ENCODE measurements around the gene HSF4. TPM values are rescaled to one million over a fixed set of nuclear protein-coding genes. Genes with fewer than 3 reads are reported as not detected.

The HSF4 gene
- total and polyA plus RNA-seq, 2 of the 4 experiments (the other 2 are of a cell fraction) = 0.54 to 7.5 TPM

- 0 out of 2 replicates have a peak overlapping the region, but pooled peaks have one; percentile 11 for H2BK20ac ChIP-seq (ENCODE audit: low read depth, low read length)
- H3K9me1 ChIP-seq (ENCODE audit: insufficient read depth, low read length) = peaks cover 13% of the 10 kb centered on the region
- H3K56ac ChIP-seq (ENCODE audit: extremely low read depth, insufficient read depth, low read length) = no peak overlapping the region; the same call in 1 of the 2 replicates
- dilution Hi-C loops (cut with HindIII; ENCODE audit: low sequenced_read_pairs, unreplicated experiment) (no loop called here), in situ Hi-C loops (cut with MboI; ENCODE audit: low sequenced_read_pairs) (no loop called here), intact Hi-C loops (cut with micrococcal nuclease) (loop anchor here (10.0 kb wide), 1 partner anchor 167 kb away; no protein-coding TSS in a partner anchor)
- peak; percentile 23 for DNase-seq
- no peak overlapping the region for H2AFZ ChIP-seq (replicated peaks; ENCODE audit: low read length, poor library complexity)
- peak overlapping the region; percentile 48; the same call in 1 of the 3 replicates for H2BK15ac ChIP-seq (ENCODE audit: low read depth, low read length)
- H3K14ac ChIP-seq (replicated peaks; ENCODE audit: low read depth, low read length) = 0 out of 2 replicates have a peak overlapping the region, but pooled peaks have one; percentile 1
- H3K23ac ChIP-seq (ENCODE audit: low read depth, low read length) = peak overlapping the region; percentile 44; the same call in 1 of the 2 replicates
- no peaks in the 10 kb centered on the region; the same call in 1 of the 2 replicates for H3K36me3 ChIP-seq (ENCODE audit: control insufficient read depth, insufficient read depth, low read length)
- H3K4me2 ChIP-seq (ENCODE audit: low read depth, low read length) = peak overlapping the region; percentile 63
- no peak overlapping the region for H3K18ac ChIP-seq (ENCODE audit: low read depth, low read length)
- H4K8ac ChIP-seq (ENCODE audit: low read depth in 2 of 2, low read length in 2 of 2) = no peak overlapping the region
- H3K4me1 ChIP-seq (ENCODE audit: control insufficient read depth, insufficient read depth, low read length) = peaks cover 15% of the 10 kb centered on the region
- no peak overlapping the region for H3K4me3 ChIP-seq (ENCODE audit: insufficient read depth, low read depth, low read length)
- H2BK120ac ChIP-seq (ENCODE audit: low read depth, low read length) = no peak overlapping the region
- H4K20me1 ChIP-seq (ENCODE audit: insufficient read depth, low read length) = peaks cover 31% of the 10 kb centered on the region
- H3K79me1 ChIP-seq (ENCODE audit: low read depth in 1 of 2, low read length in 2 of 2) = peaks cover 23 to 42% of the 10 kb centered on the region in 2 experiments
- H3K9me3 ChIP-seq (ENCODE audit: control insufficient read depth, insufficient read depth, low read length) = no peaks in the 10 kb centered on the region
- H2AK5ac ChIP-seq (ENCODE audit: low read depth, low read length) = peak overlapping the region; percentile 25
- no peak for ATAC-seq (ENCODE audit: low read depth)
- no peak overlapping the region for H3K9ac ChIP-seq (ENCODE audit: low read depth, low read length)
- no peaks in the 10 kb centered on the region for H3K27me3 ChIP-seq (ENCODE audit: control insufficient read depth, insufficient read depth, low read length)
- no peak overlapping the region for H4K5ac ChIP-seq (ENCODE audit: low read depth, low read length)
- no peak overlapping the region for H2AK9ac ChIP-seq (replicated peaks; ENCODE audit: low read depth, low read length, poor library complexity)
- ChIA-PET POLR2A (ENCODE audit: unreplicated experiment) (no interaction called here), CTCF (interaction anchor here (0.5 kb wide), 1 partner anchor 670 kb away, joined by 3 read pairs; no protein-coding TSS in a partner anchor)
- peak overlapping the region; percentile 30 for H2BK5ac ChIP-seq (ENCODE audit: low read depth, low read length, poor library complexity, severe bottlenecking)
- BruUV-seq (replicated peaks) = no TSS peak
- H4K91ac ChIP-seq (ENCODE audit: insufficient read depth, low read depth, low read length) = no peak overlapping the region
- H3K4ac ChIP-seq (ENCODE audit: low read depth, low read length) = peak overlapping the region; percentile 8; the same call in 1 of the 2 replicates
- 88% methylated on average over 1 of the region's 2 CpGs; no CpG with 5 or more reads in 1 of the 2 experiments for WGBS, 2 experiments (ENCODE audit: extremely low coverage in 2 of 2, insufficient read length in 1 of 2)
- TF ChIP-seq FOS (IDR thresholded peaks at IDR 0.05; ENCODE audit: low read depth, low read length) (no peak), NFE2L2 (IDR thresholded peaks at IDR 0.05; ENCODE audit: low read depth, low read length) (no peak), RCOR1 (IDR thresholded peaks at IDR 0.05; ENCODE audit: insufficient replicate concordance, low read length) (no peak), CEBPB (IDR thresholded peaks at IDR 0.05; ENCODE audit: low read depth, low read length) (no peak), RFX5 (IDR thresholded peaks at IDR 0.05; ENCODE audit: low read depth, low read length) (no peak), ELK1 (IDR thresholded peaks at IDR 0.05; ENCODE audit: borderline replicate concordance, low read depth, low read length) (no peak), BHLHE40 (IDR thresholded peaks at IDR 0.05; ENCODE audit: low read depth, low read length) (no peak), SMC3 (IDR thresholded peaks at IDR 0.05; ENCODE audit: low read depth, low read length) (no peak), USF2 (IDR thresholded peaks at IDR 0.05; ENCODE audit: low read depth, low read length) (no peak), POLR2A (IDR thresholded peaks at IDR 0.05; ENCODE audit: low read depth, low read length) (no peak), CHD1 (IDR thresholded peaks at IDR 0.05; ENCODE audit: low read depth, low read length) (no peak), MAZ (IDR thresholded peaks at IDR 0.05; ENCODE audit: borderline replicate concordance, low read depth, low read length) (no peak), MXI1 (IDR thresholded peaks at IDR 0.05; ENCODE audit: borderline replicate concordance, low read depth, low read length) (no peak), CTCF (conservative IDR thresholded peaks at IDR 0.05; ENCODE audit: low read depth, low read length) (no peak), MAFK (IDR thresholded peaks at IDR 0.05; ENCODE audit: low read depth, low read length) (no peak), RAD21 (IDR thresholded peaks at IDR 0.05; ENCODE audit: low read length) (no peak)
- H3K27ac ChIP-seq (ENCODE audit: insufficient read depth, low read length) = peak overlapping the region; percentile 8; the same call in 1 of the 2 replicates
These were observed 17.7 kb downstream of the HSF4 start for GRCh38 chr16:67182288-67182687.
